NCI-H187 treated with DMSO at 0.1 percent for 48 hours (cell line): ENCODE measurements around the gene ARID5A.
"Not testable (repeated sequence)": the region's sequence is repeated elsewhere in the genome, so short reads cannot be mapped to it uniquely, and the experiment has no call there.

Source experiments
- DNase-seq: peaks from one replicate; lab custom pipeline; 2025; lab: John Stamatoyannopoulos, UW

The ARID5A gene

DNA sequence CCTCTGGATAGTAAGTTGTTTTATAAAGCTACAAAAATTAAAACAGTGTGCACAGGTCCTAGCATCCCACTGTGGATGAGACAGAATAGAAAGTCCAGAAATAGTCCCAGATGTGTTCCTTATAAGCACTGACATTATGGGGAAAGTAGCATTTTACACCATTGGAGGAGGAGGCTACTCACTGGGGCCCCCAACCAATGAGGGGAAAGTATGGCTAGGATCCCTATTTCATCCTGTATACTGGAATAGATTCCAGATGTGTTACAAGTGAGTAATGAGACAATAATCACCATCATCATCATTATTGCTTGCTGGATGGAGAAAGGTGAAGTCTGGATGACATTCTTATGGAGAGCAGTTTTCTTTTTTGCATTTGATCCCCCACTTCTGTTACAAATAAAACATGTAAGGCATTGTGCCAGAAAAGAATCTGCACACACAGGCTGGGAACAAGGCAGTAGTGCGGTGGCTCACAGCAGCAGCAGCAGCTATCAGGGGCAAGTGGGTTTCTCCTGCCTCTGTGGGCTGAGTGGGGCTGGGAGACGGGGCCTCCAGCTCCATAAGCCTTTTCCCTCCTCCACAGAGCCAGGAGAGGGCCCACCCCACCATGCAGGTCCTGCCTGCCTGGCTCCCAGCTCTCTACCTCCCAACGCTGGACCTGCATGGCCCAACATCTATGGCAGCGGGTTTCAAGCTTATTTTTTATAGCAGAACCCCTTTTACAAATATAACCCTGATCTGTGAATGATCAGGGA lies 5.0 kb downstream of the ARID5A start:
- DNase-seq = no peak

DNA sequence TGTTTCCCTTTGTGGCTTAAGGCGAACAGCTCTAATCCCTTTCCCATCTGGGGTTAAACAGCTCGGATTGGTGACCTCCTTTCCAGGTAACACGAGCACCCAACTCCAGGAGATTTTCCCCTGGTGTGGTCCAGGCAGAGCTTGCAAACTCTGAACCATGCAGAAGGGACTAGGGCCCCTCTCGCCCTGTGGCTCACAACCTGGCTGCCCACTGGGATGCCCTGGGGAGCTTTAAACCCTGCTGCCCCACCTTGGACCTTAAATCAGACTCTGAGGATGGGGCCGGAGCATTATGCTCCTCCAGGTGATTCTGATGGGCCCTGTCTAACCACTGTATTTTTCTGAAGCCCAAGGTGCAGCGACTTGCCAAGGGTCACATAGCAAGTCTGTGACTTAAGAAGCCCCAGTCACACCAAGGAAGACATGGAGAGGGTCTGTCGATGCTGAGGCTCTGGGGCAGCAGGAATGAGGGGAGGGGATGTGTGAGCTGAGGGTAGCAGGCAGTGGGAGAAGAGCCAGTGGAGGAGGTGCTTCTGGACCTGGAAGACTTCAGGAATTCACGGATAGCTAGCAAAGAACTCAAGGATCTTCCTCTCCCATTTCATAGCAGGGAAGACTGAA lies 5.9 kb downstream of the ARID5A start:
- DNase-seq = no peak

DNA sequence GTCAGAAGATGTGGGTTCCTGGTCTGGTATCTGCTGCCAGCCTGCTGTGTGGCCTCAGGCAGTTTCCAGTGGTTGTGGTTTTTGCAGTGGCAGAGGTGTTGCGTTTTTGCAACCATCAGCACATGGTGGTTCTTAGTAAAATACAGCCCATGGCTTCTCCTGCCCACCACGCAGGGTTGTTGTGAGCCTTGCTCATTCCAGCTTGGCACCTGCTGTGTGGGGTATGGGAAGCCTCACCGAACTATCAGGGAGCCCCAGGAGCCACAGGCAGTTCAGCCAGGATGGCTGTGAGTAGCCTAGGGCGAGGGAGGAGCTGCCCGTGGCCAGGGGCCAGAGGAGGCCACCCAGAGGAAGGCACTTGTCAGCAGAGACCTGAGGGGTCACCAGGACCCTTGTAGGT lies 9.8 kb downstream of the ARID5A start:
- no peak for DNase-seq

DNA sequence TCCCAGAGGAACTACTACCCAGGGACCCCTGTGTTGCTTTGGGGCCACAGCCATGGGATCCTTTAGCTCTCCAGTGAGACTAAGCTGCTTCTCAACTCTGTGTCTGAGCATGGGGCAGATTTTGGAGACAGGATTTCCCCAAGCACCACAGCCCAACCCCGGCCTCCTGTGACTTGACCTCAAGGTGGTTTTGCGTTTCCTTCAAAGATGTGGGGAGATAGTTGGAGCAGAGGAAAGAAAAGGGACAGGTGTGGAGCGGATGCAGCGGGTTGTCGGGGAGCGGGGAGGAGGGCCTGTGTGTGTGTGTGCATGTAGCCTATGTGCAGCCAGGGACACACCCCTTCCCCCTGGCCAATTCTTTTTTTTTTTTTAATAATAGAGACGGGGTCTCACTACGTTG lies 10.2 kb downstream of the ARID5A start:
- no peak for DNase-seq

DNA sequence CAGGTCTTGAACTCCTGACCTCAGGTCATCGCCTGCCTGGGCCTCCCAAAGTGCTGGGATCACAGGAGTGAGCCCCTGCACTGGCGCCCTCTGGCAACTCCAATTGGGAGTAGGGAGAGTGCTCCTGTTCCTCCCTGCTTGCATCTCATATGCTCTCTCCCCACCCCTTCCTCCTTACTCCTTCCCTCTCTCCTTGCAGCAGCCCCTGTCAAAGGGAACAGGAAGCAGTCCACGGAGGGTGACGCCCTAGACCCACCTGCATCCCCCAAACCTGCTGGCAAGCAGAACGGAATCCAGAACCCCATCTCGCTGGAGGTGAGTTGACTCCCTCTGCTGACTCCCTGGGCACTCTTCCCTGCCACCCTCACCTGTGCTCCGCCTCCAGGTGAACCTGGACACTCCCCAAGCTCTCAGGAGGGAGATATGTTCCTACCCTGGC lies 10.7 kb downstream of the ARID5A start:
- DNase-seq = no peak

DNA sequence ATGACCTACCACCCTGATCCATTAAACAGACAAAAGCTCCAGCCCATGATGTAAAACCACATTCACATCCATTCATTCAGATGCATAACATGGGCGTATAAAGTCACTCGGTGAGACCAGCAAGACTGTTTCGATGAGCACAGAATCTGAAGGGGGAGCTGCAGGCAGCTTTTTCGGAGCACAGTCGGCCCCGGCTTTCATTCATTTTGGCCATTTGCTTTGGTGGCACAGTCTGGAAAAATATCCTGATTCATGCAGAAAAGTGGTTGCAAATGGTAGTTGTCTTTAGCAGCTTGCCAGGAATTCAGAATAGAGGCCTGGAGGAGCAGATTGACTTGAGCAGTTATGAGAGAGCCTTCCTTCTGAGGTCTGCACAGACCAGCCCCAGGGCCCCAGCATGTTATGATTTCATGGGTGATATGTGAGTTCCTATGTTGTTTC lies 11.2 kb downstream of the ARID5A start:
- DNase-seq = no peak

DNA sequence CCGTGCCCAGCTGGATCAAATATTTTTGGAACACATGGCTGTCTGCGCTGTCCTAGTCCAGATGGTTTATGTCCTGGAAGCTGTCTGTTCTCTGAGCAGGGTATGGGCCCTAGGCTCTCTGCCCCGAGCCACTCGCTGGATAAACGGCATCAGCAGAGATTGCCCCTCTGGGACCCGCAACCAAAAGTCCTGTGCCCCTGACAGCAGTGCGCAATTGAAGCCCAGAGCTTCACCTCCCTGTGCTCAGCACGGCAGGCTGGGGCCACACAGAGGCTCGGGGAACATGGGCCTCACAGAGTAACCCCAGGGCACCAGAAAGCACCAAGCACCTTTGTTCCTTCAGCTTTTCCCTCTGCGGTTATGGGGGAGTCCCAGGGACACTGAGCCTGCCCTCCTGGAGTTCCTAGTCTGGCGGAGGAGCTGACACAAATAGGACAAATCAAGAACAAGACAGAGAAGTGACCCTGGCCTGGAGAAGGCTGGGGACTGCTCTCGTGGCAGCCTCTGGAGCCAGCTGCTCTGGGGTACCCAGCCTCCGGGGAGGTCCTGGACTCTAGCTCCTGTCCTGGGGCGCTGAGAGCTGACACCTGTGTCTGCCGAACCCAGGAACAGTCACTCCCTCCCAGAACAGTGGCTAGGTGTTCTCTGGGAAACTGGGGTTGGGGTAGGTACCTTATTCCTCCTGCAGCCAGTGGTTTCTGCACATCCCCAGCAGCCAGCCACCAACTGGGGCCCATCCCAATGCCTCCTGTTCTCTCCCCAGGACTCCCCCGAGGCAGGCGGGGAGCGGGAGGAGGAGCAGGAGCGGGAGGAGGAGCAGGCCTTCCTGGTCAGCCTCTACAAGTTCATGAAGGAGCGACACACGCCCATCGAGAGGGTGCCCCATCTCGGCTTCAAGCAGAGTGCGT lies 12.3 kb downstream of the ARID5A start:
- no peak for DNase-seq

DNA sequence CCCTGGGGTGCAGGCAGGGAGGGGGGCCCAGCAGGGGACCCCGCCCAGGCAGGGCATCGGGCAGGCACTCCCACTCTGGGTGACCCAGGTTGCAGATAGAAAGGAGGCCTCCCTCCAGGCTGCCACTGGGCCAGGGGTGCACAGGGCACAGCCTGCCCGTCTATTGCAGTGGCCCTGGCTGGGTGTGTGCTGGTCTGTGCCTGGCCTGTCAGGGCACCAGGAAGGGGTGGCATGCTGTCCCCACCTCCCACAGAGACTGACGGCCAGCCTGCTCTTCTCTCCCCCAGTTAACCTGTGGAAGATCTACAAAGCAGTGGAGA lies 12.9 kb downstream of the ARID5A start:
- DNase-seq = no peak

DNA sequence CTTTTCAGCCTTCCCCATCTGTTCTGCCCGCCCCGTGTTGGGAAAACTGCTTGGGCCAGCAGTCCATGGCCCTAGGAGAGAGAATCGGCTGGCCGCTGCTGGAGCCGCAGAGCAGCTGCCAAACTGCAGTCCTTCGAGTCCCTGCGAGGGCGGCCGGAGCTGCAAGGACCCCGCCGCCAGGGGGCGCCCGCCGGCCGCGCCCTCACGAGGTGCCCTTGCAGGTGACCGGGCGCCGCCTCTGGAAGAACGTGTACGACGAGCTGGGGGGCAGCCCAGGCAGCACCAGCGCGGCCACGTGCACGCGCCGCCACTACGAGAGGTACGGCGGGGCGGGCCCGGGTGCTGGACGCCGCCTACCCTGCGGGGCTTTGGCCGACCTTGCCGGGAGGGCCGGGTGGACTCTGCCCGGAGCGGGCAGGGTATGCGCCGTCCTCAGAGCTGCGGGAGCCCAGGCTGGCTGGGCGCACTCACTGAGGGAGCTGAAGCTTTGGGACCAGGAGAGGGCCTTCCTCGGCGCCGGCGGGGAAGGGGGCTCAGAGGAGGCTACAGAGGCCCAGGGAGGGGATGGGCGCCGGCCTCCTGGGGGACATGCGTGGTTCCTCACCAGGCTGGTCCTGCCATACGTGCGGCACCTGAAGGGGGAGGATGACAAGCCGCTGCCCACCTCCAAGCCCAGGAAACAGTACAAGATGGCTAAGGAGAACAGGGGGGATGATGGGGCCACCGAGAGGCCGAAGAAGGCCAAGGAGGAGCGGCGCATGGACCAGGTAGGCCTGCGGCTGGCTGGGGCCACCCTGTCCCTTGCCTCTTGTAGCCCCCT lies 13.6 kb downstream of the ARID5A start:
- DNase-seq = no peak

DNA sequence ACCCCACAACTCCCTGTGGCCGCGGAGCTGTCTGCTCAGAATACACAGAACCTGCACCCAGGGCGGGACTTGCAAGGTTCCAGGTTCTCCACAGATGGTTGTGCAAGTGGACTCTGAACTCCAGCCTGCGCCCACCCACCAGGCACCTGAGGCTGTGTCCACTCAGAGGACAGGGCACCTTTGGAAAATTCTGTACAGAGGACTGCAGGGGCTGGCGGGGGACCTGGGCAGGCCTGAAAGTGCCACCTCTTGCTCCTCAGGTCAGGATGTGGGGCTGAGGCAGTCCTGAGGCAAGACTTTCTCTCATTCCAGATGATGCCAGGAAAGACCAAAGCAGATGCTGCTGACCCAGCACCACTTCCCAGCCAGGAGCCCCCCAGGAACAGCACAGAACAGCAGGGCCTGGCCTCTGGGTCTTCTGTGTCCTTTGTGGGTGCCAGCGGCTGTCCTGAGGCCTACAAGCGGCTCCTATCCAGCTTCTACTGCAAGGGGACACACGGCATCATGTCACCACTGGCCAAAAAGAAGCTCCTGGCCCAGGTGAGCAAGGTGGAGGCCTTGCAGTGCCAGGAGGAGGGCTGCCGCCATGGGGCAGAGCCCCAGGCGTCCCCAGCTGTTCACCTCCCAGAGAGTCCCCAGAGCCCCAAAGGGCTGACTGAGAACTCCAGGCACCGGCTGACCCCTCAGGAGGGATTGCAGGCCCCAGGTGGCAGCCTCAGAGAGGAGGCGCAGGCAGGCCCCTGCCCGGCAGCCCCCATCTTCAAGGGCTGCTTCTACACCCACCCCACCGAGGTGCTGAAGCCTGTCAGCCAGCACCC lies 14.4 kb downstream of the ARID5A start:
- DNase-seq = no peak

DNA sequence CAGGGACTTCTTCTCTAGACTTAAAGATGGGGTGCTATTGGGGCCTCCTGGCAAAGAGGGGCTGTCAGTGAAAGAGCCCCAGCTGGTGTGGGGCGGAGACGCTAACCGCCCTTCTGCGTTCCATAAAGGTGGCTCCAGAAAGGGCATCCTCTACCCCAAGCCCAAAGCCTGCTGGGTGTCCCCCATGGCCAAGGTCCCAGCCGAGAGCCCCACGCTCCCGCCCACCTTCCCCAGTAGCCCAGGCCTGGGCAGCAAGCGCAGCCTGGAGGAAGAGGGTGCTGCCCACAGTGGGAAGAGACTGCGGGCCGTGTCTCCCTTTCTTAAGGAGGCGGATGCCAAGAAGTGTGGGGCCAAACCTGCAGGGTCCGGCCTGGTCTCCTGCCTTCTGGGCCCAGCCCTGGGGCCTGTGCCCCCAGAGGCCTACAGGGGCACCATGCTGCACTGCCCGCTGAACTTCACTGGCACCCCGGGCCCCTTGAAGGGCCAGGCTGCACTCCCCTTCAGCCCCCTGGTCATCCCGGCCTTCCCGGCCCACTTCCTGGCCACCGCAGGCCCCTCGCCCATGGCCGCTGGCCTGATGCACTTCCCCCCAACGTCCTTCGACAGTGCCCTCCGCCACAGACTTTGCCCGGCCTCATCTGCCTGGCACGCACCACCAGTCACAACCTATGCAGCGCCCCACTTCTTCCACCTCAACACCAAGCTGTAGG lies 15.2 kb downstream of the ARID5A start:
- no peak for DNase-seq

DNA sequence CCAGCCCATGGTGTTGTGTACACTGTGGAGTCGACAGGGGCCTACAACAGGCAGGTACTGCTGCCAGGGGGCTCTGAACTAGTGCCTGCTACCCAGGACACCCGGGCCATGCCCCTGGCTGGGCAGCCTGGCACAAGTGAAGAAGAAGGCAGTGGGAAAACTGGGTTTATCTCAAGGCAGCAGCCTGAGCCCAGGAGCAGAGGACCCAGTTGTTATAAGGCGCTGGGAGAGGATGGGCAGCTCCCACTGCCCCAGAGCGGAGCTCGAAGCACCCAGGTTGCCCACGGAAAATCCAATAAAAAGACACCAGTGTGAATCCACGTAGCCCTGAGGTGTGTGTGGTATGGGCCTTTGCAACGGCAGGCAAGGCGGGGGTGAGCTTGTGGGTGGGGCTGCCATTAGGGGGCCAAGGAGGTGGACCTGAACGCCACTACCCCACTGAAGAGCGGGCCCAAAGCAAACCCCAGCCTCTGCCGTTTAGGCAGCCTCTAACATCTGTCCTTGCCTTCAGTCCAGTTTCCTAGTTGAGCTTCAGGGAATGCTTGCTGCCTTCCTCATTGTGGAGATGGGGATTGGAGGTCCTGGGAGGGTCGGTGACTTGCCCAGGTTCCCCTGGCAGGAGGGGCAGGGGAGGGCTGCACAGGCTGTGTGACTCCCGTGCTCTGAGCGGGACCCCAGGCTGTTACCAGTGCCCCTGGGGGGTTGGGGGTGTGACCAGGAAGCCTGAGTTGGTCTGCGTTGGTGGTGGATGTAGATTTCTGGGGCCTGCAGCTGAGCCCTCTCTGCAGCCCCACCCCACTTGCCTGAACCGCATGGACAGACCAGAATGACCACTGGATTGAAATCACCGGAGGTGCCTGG lies 16.0 kb downstream of the ARID5A start:
- DNase-seq = no peak

DNA sequence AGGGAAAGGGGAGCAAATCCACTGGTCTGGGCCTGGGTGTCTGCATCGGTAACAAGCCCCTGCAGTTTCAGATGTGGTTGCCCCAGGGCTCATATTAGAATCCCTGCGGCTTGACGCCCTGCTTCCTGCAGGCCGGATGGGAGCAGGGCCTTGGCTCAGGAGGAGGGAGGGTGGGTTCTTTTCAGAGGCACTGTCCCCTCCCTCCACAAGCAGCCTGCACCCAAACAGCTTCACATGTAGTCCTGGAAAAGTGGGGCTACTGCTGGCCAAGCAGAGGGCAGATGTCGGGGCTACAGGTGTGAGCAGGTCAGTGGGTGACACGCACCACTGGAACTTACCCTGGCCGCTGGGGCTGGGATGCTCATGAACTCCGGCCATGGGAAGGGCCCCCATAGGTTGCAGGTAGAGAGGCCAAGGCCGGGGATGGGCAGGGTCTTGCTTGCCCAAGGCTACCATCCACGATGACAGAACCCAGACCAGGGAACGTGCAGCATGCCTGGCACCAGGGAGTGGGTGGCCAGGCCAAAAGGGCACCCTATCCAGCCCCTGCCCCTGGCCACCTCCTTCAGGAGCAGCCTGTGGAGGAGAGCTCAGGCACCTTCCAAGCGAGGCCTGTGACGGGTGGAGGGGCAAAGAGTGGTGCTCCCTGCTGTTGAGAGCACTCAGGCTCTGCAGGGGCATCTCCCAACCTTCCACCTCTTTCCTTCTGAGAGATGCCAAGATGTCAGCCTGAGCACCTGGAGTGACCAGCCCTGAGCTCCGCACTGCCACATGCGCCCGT lies 16.8 kb downstream of the ARID5A start:
- DNase-seq = no peak

DNA sequence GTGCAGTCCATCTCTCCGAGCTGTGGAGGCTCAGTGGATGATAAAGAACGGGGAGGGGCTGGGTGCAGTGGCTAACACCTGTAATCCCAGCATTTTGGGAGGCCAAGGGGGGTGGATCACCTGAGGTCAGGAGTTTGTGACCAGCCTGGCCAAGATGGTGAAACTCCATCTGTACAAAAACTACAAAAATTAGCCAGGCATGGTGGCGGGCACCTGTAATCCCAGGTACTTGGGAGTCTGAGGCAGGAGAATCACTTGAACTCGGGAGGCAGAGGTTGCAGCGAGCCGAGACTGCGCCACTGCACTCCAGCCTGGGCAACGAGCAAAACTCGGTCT lies 17.4 kb downstream of the ARID5A start:
- DNase-seq = not testable (repeated sequence)

DNA sequence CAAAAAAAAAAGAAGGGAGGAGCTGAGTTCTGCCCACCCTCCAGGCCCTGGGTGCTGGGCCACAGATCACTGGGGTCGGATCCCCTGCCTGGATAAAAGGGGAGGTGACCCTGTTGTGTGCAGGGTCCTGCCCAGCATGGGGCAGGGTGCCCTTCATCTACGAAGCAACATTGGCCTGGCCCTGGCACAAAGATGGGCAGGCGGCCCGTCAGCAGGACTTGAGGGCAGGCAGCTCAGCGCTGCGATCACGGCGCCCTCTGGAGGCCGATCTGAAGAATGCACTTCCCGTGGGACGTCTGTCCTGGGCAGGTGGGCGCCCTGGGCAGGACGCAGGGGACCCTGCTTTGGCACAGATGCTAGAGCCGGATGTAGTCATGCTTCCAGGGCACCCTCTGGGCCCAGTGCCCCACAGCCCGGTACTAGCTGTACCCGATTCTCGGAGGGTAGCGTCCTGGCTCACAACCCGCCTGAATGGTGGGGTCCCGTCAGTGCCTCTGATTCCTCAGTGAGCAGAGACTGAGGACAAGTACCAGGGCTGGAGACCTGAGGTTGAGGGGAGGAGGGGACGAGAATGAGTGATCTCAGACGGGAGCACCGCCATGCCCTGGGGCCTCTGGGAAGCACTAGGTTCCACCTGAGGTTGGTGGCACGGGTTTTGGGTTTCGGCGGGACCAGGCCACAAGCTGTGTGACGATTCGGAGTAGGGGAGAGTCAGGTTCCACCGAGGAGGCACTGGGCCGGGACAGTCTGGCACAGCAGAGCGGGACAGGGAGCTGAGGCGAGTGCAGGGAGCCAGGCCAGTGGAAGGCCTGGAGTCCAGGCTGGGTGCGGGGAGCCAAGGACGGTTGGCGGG lies 18.0 kb downstream of the ARID5A start:
- DNase-seq = no peak

DNA sequence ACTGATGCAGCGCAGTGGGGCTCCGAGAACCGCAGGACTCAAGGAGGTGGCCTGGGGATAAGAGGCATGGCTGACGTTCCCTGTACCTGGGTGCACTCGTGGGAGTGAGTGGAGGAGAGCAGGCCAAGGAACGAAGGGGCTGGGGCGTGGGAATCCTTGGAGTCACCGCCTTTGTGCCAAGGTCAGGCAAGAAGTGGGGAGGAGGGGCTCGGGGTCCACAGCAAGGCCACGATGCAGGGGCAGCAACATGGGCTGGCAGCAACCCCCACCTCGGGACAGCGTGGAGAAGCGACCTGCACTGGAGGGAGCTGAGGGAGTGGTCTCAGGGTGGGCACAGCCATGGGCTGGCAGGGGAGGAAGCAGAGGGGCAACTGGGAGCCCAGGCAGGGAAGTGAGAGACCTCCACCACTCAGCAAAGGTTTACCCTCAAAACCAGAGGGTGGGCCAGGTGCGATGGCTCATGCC lies 18.6 kb downstream of the ARID5A start:
- no peak for DNase-seq

DNA sequence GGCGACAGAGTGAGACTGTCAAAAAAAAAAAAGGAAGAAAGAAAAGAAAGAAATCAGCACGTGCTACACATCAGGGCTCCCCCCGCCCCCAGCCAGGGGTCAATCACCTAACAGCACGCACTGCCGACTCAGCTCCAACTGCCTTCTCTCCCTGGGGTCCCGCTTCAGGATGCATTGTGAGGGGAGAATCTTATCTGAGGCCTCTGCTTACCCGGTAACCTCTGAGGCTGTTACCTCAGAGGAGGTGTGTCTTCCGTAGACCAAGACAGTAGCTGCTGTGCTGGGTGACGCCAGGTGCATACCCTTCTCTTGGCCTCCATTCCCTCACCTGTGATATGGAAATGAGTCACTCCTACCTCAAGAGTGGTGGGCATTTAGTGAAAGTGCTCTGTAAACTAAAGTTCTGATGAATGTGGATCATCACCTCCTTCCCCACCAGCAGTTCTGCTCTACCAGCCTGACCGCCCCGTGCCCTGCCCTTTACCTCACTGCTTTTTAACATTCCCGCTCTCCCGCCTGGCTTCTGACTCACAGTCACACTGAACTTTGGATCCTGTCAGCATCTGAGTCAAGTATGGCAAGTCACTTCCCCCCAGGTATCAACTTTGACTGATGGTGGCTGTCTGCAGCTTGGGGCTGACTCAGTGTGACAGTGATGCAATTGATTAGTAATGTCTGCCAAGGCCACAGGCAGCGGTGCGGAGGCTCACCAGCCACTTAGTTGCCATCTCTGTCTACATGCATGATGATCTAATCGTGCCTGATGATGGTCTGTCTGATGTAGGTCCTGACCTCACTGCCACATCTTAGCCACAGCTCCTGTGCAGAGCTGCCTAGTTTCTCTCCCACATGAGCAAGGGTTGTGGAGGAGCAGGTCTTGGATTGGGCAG lies 20.1 kb downstream of the ARID5A start:
- DNase-seq = no peak
